Brain microvascular endothelial cell (primary cell): Measurements from ENCODE around the gene CTAG1B.

ENCODE experiments used
- DNase-seq: peaks from one replicate; pipeline ENCODE4 v3.0.0-alpha.2; 2020
- H3K27ac ChIP-seq: fragments of 250-450 bp; sonication (Bioruptor Pico); 2 replicates; pipeline ENCODE4 v1.5.1; 2020; ENCODE audit warnings: mild to moderate bottlenecking, moderate library complexity
- H3K27me3 ChIP-seq: fragments of 250-450 bp; sonication (Bioruptor Pico); replicated peaks from 2 replicates; pipeline ENCODE4 v1.5.1; 2020; ENCODE audit warnings: mild to moderate bottlenecking
- H3K36me3 ChIP-seq: fragments of 250-450 bp; sonication (Bioruptor Pico); replicated peaks from 2 replicates; pipeline ENCODE4 v1.5.1; 2020; ENCODE audit warnings: mild to moderate bottlenecking
- H3K4me3 ChIP-seq: 2 replicates; pipeline ENCODE4 v1.5.1; 2011; ENCODE audit warnings: low read depth, mild to moderate bottlenecking, control low read depth, low read length, moderate library complexity
- in situ Hi-C: cut with HindIII; loops from 2 replicates; pipeline ENCODE4 v1.10.0; 2017; ENCODE audit warnings: low sequenced_read_pairs, low pct_ligation_motif_present
- TF ChIP-seq, protein P1 (sequence below): IDR thresholded peaks from 2 replicates; pipeline ENCODE4 v1.5.1; 2011; ENCODE audit warnings: low read depth, mild to moderate bottlenecking, moderate library complexity, low read length, control low read depth, inconsistent platforms; ENCODE audit errors: missing control alignments

The CTAG1B gene

DNA sequence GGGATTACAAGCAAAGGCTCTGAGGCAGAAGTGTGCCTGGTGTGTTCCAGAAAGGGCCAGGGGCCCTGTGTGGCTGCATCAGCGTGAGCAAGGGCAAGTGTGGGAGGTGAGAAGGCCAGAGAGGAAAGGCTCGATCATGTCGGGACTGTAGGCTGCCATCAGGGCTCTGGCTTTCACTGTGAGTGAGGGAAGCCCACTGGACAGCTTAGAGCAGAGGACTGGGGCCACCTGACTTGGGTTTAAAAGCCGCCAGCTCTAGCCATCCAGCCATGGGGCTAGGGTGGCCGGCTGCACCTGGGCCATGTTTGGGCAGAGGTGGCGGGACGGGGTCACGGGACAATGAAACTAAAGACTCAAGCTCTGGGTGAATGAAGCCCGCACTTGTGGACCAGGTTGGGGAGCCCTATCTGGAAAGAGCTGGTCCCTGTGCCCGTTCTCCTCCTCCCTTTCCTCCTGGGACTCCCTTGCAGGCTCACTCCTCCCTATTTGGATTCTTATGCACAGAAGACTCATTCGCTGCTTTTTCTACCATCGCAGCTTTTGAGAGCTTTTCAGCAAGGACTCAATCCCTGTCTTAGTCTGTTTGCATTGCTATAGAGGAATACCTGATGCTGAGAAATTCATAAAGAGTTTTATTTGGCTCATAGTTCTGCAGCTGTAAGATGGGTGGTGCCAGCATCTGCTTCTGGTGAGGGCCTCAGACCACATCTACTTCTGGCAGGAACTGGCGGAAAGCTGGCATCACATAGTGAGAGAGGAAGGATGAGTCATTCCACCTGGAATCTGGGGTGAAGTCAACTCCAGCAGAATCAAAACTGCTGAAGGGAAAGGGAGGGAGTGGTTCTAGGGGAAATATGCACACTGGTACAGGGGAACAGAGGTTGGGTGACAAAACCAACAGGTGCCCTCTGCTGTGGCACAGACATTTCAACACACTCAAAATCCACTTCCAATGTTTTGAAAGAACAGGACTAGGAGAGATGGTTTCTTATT, 15.3 kb downstream of the CTAG1B start:
- in situ Hi-C loops: no loop called here
- TF ChIP-seq, protein P1, sequence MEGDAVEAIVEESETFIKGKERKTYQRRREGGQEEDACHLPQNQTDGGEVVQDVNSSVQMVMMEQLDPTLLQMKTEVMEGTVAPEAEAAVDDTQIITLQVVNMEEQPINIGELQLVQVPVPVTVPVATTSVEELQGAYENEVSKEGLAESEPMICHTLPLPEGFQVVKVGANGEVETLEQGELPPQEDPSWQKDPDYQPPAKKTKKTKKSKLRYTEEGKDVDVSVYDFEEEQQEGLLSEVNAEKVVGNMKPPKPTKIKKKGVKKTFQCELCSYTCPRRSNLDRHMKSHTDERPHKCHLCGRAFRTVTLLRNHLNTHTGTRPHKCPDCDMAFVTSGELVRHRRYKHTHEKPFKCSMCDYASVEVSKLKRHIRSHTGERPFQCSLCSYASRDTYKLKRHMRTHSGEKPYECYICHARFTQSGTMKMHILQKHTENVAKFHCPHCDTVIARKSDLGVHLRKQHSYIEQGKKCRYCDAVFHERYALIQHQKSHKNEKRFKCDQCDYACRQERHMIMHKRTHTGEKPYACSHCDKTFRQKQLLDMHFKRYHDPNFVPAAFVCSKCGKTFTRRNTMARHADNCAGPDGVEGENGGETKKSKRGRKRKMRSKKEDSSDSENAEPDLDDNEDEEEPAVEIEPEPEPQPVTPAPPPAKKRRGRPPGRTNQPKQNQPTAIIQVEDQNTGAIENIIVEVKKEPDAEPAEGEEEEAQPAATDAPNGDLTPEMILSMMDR: no peak
- no peak overlapping the region for H3K4me3 ChIP-seq
- H3K27ac ChIP-seq: no peak overlapping the region
- no peaks in the 10 kb centered on the region for H3K27me3 ChIP-seq
- DNase-seq: peak; percentile 3
- no peaks in the 10 kb centered on the region for H3K36me3 ChIP-seq

DNA sequence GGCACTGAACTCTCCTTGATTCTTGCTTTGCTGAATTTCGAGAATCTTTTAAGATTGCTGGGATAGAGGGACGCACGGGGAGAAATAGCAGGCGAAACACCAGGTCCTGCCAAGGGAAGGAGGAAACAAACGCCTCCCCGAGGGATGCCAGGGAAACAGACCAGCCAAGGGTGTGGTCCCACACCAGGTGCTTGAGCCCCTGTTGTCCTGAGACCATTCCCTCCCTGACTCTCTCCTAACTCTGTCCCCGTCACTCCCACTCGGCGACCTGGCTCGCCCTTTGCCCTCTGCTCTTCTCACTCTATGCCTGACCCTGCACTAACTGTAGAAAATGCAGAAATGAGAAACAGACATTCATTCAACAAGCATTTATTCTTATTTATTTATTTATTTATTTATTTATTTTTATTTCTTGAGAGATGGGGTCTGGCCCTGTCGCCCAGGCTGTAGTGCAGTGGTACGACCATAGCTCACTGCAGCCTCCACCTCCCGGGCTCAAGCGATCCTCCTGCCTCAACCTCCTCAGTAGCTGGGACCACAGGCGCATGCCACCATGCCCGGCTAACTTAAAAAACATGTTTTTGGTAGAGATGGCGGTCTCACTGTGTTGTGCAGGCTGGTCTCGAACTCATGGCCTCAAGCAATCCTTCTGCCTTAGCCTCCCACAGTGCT, 16.2 kb downstream of the CTAG1B start:
- DNase-seq: no peak
- no peak overlapping the region for H3K27ac ChIP-seq
- no peaks in the 10 kb centered on the region for H3K36me3 ChIP-seq
- TF ChIP-seq, protein P1: no peak
- in situ Hi-C loops: no loop called here
- H3K27me3 ChIP-seq: no peaks in the 10 kb centered on the region
- no peak overlapping the region for H3K4me3 ChIP-seq

- TF ChIP-seq, protein P1: no peak
- in situ Hi-C loops: no loop called here
- Histone ChIP-seq H3K36me3 (no peaks in the 10 kb centered on the region), H3K4me3 (no peak overlapping the region), H3K27ac (no peak overlapping the region), H3K27me3 (no peaks in the 10 kb centered on the region)
- DNase-seq: no peak
These were observed 16.9 kb downstream of the CTAG1B start for GRCh38 chrX:154602226-154602625.

DNA sequence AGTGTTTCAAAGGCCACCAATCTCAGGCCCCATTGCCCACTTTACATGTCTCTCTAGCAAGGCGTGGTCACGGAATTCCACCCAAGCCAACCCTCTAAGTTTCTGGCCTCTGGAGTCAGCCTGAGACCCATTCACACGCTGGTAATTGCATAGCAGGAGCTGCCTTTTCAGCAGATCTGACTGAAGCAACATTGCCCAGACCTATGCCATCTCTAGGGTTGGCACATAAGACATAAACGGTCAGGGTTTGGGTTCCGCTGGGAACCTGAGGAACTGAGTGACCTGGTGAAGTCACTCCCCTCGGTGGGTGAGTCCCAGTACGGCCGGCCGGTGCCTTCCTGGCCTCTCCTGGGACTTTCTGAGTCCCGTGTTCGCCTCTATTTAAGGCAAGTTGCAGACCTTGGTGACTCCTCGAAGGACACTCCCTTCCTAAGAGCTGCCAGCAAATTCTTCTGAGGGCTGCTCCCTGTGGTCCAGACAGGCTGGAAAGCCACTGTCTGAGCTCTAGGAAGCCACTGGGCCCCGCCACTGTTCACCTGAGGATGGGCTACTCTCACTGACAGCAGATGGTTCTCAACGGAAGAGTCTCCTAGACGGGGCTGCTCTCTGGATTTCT, 18.2 kb downstream of the CTAG1B start:
- in situ Hi-C loops: no loop called here
- TF ChIP-seq, protein P1: no peak

GRCh38 chrX:154599531-154599930, 19.6 kb downstream of the CTAG1B start:
- TF ChIP-seq, protein P1: no peak
- in situ Hi-C loops: no loop called here
- Histone ChIP-seq H3K36me3 (no peaks in the 10 kb centered on the region), H3K4me3 (no peak overlapping the region), H3K27ac (no peak overlapping the region), H3K27me3 (no peaks in the 10 kb centered on the region)
- no peak for DNase-seq

More for the DNA sequence above, 18.2 kb downstream of the CTAG1B start:
- peak; percentile 4 for DNase-seq
- Histone ChIP-seq H3K27ac (no peak overlapping the region), H3K36me3 (no peaks in the 10 kb centered on the region), H3K4me3 (no peak overlapping the region), H3K27me3 (no peaks in the 10 kb centered on the region)
